HL-60 (cell line): Measurements from ENCODE around the gene AP3S1.

ENCODE experiments used
- GABPA ChIP-seq: IDR thresholded peaks from 2 replicates; pipeline ENCODE4 v1.6.1; 2012; ENCODE audit warnings: low read depth
- POLR2AphosphoS5 ChIP-seq: IDR thresholded peaks from 2 replicates; pipeline ENCODE4 v1.6.1; 2012; ENCODE audit warnings: low read depth
- SPI1 ChIP-seq: IDR thresholded peaks from 2 replicates; pipeline ENCODE4 v1.6.1; 2012; ENCODE audit warnings: low read depth, mild to moderate bottlenecking, borderline replicate concordance
- TF ChIP-seq, protein P1 (sequence below): IDR thresholded peaks from one replicate; pipeline ENCODE4 v1.5.1; 2011; ENCODE audit warnings: low read length, control low read depth, inconsistent platforms; ENCODE audit not compliant: insufficient read depth
- TF ChIP-seq, protein P2 (sequence below): IDR thresholded peaks from 2 replicates; pipeline ENCODE4 v1.6.1; 2012; ENCODE audit warnings: low read depth; ENCODE audit not compliant: insufficient replicate concordance

DNA sequence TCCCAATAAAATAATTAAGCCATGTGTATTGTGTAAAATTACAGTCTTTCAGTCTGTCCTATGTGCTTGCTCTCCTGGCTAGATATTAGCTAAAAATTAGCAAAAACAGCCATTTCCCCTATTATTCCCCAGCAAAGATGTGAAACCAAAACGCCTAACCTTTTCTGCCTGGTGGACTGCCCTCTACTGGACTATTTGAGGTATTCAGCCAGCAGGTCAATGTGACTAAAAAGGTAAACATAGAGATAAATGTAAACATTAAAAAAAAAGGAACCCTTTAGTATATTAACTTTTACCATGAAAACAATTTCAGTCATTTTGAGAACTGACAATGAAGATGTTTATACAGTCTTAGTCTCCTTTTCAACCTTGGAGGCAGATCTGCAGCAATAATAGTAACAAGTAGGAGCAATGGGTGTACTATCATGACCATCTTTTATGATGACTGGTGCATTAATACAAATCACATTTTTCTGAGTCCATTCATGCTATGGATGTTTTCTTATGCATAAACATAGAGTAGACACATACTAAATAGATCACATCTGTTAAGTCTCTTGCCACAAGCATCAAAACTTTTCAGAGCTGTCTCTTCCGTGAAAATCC is 10.5 kb upstream of the AP3S1 start:
- TF ChIP-seq, protein P1, sequence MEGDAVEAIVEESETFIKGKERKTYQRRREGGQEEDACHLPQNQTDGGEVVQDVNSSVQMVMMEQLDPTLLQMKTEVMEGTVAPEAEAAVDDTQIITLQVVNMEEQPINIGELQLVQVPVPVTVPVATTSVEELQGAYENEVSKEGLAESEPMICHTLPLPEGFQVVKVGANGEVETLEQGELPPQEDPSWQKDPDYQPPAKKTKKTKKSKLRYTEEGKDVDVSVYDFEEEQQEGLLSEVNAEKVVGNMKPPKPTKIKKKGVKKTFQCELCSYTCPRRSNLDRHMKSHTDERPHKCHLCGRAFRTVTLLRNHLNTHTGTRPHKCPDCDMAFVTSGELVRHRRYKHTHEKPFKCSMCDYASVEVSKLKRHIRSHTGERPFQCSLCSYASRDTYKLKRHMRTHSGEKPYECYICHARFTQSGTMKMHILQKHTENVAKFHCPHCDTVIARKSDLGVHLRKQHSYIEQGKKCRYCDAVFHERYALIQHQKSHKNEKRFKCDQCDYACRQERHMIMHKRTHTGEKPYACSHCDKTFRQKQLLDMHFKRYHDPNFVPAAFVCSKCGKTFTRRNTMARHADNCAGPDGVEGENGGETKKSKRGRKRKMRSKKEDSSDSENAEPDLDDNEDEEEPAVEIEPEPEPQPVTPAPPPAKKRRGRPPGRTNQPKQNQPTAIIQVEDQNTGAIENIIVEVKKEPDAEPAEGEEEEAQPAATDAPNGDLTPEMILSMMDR, result no peak
- no peak for TF ChIP-seq GABPA
- TF ChIP-seq, protein P2, sequence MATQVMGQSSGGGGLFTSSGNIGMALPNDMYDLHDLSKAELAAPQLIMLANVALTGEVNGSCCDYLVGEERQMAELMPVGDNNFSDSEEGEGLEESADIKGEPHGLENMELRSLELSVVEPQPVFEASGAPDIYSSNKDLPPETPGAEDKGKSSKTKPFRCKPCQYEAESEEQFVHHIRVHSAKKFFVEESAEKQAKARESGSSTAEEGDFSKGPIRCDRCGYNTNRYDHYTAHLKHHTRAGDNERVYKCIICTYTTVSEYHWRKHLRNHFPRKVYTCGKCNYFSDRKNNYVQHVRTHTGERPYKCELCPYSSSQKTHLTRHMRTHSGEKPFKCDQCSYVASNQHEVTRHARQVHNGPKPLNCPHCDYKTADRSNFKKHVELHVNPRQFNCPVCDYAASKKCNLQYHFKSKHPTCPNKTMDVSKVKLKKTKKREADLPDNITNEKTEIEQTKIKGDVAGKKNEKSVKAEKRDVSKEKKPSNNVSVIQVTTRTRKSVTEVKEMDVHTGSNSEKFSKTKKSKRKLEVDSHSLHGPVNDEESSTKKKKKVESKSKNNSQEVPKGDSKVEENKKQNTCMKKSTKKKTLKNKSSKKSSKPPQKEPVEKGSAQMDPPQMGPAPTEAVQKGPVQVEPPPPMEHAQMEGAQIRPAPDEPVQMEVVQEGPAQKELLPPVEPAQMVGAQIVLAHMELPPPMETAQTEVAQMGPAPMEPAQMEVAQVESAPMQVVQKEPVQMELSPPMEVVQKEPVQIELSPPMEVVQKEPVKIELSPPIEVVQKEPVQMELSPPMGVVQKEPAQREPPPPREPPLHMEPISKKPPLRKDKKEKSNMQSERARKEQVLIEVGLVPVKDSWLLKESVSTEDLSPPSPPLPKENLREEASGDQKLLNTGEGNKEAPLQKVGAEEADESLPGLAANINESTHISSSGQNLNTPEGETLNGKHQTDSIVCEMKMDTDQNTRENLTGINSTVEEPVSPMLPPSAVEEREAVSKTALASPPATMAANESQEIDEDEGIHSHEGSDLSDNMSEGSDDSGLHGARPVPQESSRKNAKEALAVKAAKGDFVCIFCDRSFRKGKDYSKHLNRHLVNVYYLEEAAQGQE, result no peak
- TF ChIP-seq POLR2AphosphoS5, result no peak
- no peak; the same call in 1 of the 2 replicates for TF ChIP-seq SPI1
